MV-4-11 (cell line): Measurements from ENCODE around the gene MIGA1.
"Not testable (repeated sequence)": the region's sequence is repeated elsewhere in the genome, so short reads cannot be mapped to it uniquely, and the experiment has no call there.

ENCODE experiments used
- DNase-seq: peaks from one replicate; lab custom pipeline; 2025; lab: John Stamatoyannopoulos, UW

Gene MIGA1

GRCh38 chr1:77910116-77910515, 130.7 kb downstream of the MIGA1 start:
- no peak for DNase-seq

GRCh38 chr1:77918918-77919317, 139.5 kb downstream of the MIGA1 start:
- DNase-seq: not testable (repeated sequence)

- DNase-seq: no peak
Observed at GRCh38 chr1:77925518-77925917, 146.1 kb downstream of the MIGA1 start.

- DNase-seq: no peak
Observed at GRCh38 chr1:77925956-77926355, 146.5 kb downstream of the MIGA1 start.

- peak; percentile 88 for DNase-seq
Observed at GRCh38 chr1:77926561-77927357, 147.3 kb downstream of the MIGA1 start.

- DNase-seq: peak; percentile 10
Observed at GRCh38 chr1:77927414-77927813, 148.0 kb downstream of the MIGA1 start.
